HEK293 (cell line): ENCODE results near the gene ATP8B1.

Source experiments
- CTCF ChIA-PET: fragments of 350-600 bp; formaldehyde crosslinking; extraction: SDS; loops from one replicate; lab custom pipeline; 2021; ENCODE audit warnings: antibody characterized with exemption; lab: Yijun Ruan, JAX
- POLR2A ChIA-PET: fragments of 300-600 bp; formaldehyde crosslinking; extraction: SDS; loops from one replicate; lab custom pipeline; 2020; ENCODE audit warnings: antibody characterized with exemption, inconsistent platforms; lab: Yijun Ruan, JAX
- H3K27ac ChIP-seq: fragments of 200-500 bp; sonication (Bioruptor generic); 2 replicates; pipeline ENCODE4 v1.5.1; 2014; ENCODE audit warnings: low read depth, low read length, control low read depth, inconsistent platforms; ENCODE audit errors: extremely low read depth
- H3K36me3 ChIP-seq, 2 experiments: fragments of 200-500 bp in 1 of 2; sonication (Bioruptor generic) in 1 of 2; 1 replicate in 1 of 2; 2 replicates in 1 of 2; pipeline ENCODE4 v1.5.1; 2014 to 2017; ENCODE audit warnings: inconsistent platforms in 2 of 2, low read length in 2 of 2; ENCODE audit not compliant: control insufficient read depth in 2 of 2, insufficient read depth in 1 of 2
- H3K4me1 ChIP-seq: fragments of 200-500 bp; sonication (Bioruptor generic); 2 replicates; pipeline ENCODE4 v1.5.1; 2014; ENCODE audit warnings: mild to moderate bottlenecking, low read length, inconsistent platforms; ENCODE audit not compliant: control insufficient read depth, insufficient read depth
- H3K4me3 ChIP-seq: 2 replicates; pipeline ENCODE4 v1.5.1; 2011; ENCODE audit warnings: low read depth, mild to moderate bottlenecking, control low read depth, low read length, moderate library complexity
- H3K9me3 ChIP-seq: fragments of 200-500 bp; sonication (Bioruptor generic); 2 replicates; pipeline ENCODE4 v1.5.1; 2014; ENCODE audit warnings: low read depth, low read length, inconsistent platforms; ENCODE audit not compliant: control insufficient read depth, insufficient read depth
- PRDM10 ChIP-seq: fragments of 450-650 bp; formaldehyde crosslinking; IDR thresholded peaks from 2 replicates; pipeline ENCODE4 v1.5.1; 2016; ENCODE audit warnings: missing biosample characterization, missing genetic modification characterization
- PRDM2 ChIP-seq: fragments of 450-650 bp; formaldehyde crosslinking; IDR thresholded peaks from 2 replicates; pipeline ENCODE4 v1.5.1; 2016; ENCODE audit warnings: missing biosample characterization, missing genetic modification characterization, borderline replicate concordance
- RBAK ChIP-seq: fragments of 450-650 bp; formaldehyde crosslinking; IDR thresholded peaks from 2 replicates; pipeline ENCODE4 v1.5.1; 2016; ENCODE audit warnings: missing biosample characterization, missing genetic modification characterization
- SCRT2 ChIP-seq: fragments of 450-650 bp; formaldehyde crosslinking; IDR thresholded peaks from 2 replicates; pipeline ENCODE4 v1.5.1; 2016; ENCODE audit warnings: missing biosample characterization, missing genetic modification characterization
- ZBTB11 ChIP-seq: fragments of 450-650 bp; formaldehyde crosslinking; conservative IDR thresholded peaks from 2 replicates; pipeline ENCODE4 v1.5.1; 2016; ENCODE audit warnings: low read depth, missing biosample characterization, missing genetic modification characterization
- ZFP69B ChIP-seq: fragments of 450-650 bp; formaldehyde crosslinking; IDR thresholded peaks from 2 replicates; pipeline ENCODE4 v1.5.1; 2016; ENCODE audit warnings: missing biosample characterization, missing genetic modification characterization
- ZNF140 ChIP-seq: fragments of 450-650 bp; formaldehyde crosslinking; IDR thresholded peaks from 2 replicates; pipeline ENCODE4 v1.5.1; 2016; ENCODE audit warnings: missing biosample characterization, missing genetic modification characterization
- ZNF280C ChIP-seq: fragments of 450-650 bp; formaldehyde crosslinking; IDR thresholded peaks from 2 replicates; pipeline ENCODE4 v1.5.1; 2016; ENCODE audit warnings: missing biosample characterization, missing genetic modification characterization
- ZNF423 ChIP-seq: fragments of 450-650 bp; formaldehyde crosslinking; IDR thresholded peaks from 2 replicates; pipeline ENCODE4 v1.5.1; 2016; ENCODE audit warnings: missing biosample characterization, missing genetic modification characterization
- ZNF488 ChIP-seq: fragments of 450-650 bp; formaldehyde crosslinking; IDR thresholded peaks from 2 replicates; pipeline ENCODE4 v1.5.1; 2016; ENCODE audit warnings: missing biosample characterization, missing genetic modification characterization
- ZNF521 ChIP-seq: fragments of 450-650 bp; formaldehyde crosslinking; IDR thresholded peaks from 2 replicates; pipeline ENCODE4 v1.5.1; 2017; ENCODE audit warnings: missing biosample characterization, mild to moderate bottlenecking, missing genetic modification characterization
- ZNF585B ChIP-seq: fragments of 450-650 bp; formaldehyde crosslinking; IDR thresholded peaks from 2 replicates; pipeline ENCODE4 v1.5.1; 2016; ENCODE audit warnings: missing biosample characterization, missing genetic modification characterization
- ZNF624 ChIP-seq: fragments of 450-650 bp; formaldehyde crosslinking; IDR thresholded peaks from 2 replicates; pipeline ENCODE4 v1.5.1; 2017; ENCODE audit warnings: missing biosample characterization, missing genetic modification characterization
- ZNF785 ChIP-seq: fragments of 450-650 bp; formaldehyde crosslinking; IDR thresholded peaks from 2 replicates; pipeline ENCODE4 v1.5.1; 2016; ENCODE audit warnings: missing biosample characterization, missing genetic modification characterization
- ZSCAN23 ChIP-seq: fragments of 450-650 bp; formaldehyde crosslinking; IDR thresholded peaks from 2 replicates; pipeline ENCODE4 v1.5.1; 2016; ENCODE audit warnings: missing biosample characterization, missing genetic modification characterization
- ZSCAN5A ChIP-seq: fragments of 450-650 bp; formaldehyde crosslinking; IDR thresholded peaks from 2 replicates; pipeline ENCODE4 v1.5.1; 2016; ENCODE audit warnings: missing biosample characterization, missing genetic modification characterization

The ATP8B1 gene

GRCh38 chr18:57844319-57844718 is 41.2 kb upstream of the ATP8B1 start (continued):
- TF ChIP-seq PRDM10 (no peak), PRDM2 (tag by site-specific recombination) (no peak), ZSCAN5A (no peak)

GRCh38 chr18:57843386-57843785 is 40.3 kb upstream of the ATP8B1 start:
- CTCF ChIA-PET = interaction anchor here (0.6 kb wide), 1 partner anchor 15 kb away, joined by 3 read pairs; no protein-coding TSS in a partner anchor
- no peaks in the 10 kb centered on the region for H3K36me3 ChIP-seq
- H3K4me1 ChIP-seq = peaks cover 8% of the 10 kb centered on the region
- H3K9me3 ChIP-seq = no peaks in the 10 kb centered on the region
- TF ChIP-seq ZNF624 (tag by site-specific recombination) (no peak), ZNF423 (tag by site-specific recombination) (no peak), ZNF521 (tag by site-specific recombination) (no peak), SCRT2 (tag by site-specific recombination) (no peak), ZNF488 (tag by site-specific recombination) (no peak), RBAK (tag by site-specific recombination) (no peak), ZNF585B (no peak), ZNF140 (tag by site-specific recombination) (no peak), ZNF280C (tag by site-specific recombination) (no peak), ZBTB11 (tag by site-specific recombination) (no peak), ZSCAN23 (tag by site-specific recombination) (no peak), ZFP69B (tag by site-specific recombination) (no peak), ZNF785 (tag by site-specific recombination) (no peak)
- H3K27ac ChIP-seq = no peak overlapping the region
- no peak overlapping the region for H3K4me3 ChIP-seq
- POLR2A ChIA-PET = no interaction called here
